OCI-LY1 (cell line): ENCODE measurements around the gene HM13.

ENCODE experiments used
- CTCF ChIP-seq: fragments of 200-600 bp; sonication (generic), shearing (Covaris generic); IDR thresholded peaks from 2 replicates; pipeline ENCODE4 v1.5.1; 2017; ENCODE audit warnings: mild to moderate bottlenecking, antibody characterized with exemption, low read length, moderate library complexity, mixed read lengths
- EZH2 ChIP-seq: fragments of 200-600 bp; sonication (generic), shearing (Covaris generic); IDR thresholded peaks from 2 replicates; pipeline ENCODE4 v1.8.0; 2017; ENCODE audit warnings: borderline replicate concordance, mixed run types, mild to moderate bottlenecking, antibody characterized with exemption, low read length, moderate library complexity, mixed read lengths

DNA sequence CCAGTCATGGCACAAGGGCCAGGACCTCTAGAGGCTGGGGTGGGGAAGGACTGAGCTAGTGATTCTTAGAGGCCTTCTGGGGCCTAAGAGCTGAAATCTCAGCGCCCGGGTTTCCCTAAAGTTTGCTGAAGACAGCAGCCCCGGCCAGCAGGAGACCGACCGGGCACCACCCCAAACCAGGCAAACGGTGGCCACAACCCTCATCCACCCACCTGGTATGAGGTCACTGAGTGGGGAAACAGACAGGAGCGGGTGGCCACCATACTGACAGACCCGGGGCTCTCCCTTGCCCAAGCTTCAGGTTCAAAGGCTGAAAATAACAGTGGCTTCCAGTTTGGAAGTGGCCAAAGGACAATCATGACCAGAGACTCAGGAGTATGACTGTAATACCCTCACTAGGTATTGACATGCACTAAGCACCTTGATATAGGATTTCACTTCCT is 55.8 kb downstream of the HM13 start:
- TF ChIP-seq CTCF: no peak
- no peak for TF ChIP-seq EZH2
